Testis (tissue), 3 donors: ENCODE data around the gene SH3GL3. TPM values are rescaled to one million over a fixed set of nuclear protein-coding genes. Genes with fewer than 3 reads are reported as not detected.

Source experiments
- DNase-seq: peaks from one replicate; pipeline ENCODE4 v3.0.0-alpha.2; 2019
- H3K27ac ChIP-seq, 2 donors: fragments of 200-600 bp; sonication (generic); one replicate each; pipeline ENCODE4 v1.5.1; 2019
- H3K27me3 ChIP-seq: fragments of 200-600 bp; sonication (generic); one replicate; pipeline ENCODE4 v1.5.1; 2019
- H3K36me3 ChIP-seq: fragments of 200-600 bp; sonication (generic); one replicate; pipeline ENCODE4 v1.5.1; 2017; ENCODE audit warnings: low read depth; ENCODE audit errors: missing control alignments
- H3K4me1 ChIP-seq: fragments of 200-600 bp; sonication (generic); one replicate; pipeline ENCODE4 v1.5.1; 2019
- H3K4me3 ChIP-seq, 2 donors: fragments of 200-600 bp; sonication (generic); one replicate each; pipeline ENCODE4 v1.5.1; 2017 to 2019
- H3K9me3 ChIP-seq: fragments of 200-600 bp; sonication (generic); one replicate; pipeline ENCODE4 v1.5.1; 2017
- POLR2A ChIP-seq: fragments of 450-650 bp; IDR thresholded peaks from one replicate; pipeline ENCODE4 v1.6.1; 2017; ENCODE audit warnings: antibody characterized with exemption, mild to moderate bottlenecking, moderate library complexity
- WGBS, 2 donors: methylation state at CpG; one replicate each; pipeline ENCODE4 v1.1.5; 2018; 5-methylcytosine and 5-hydroxymethylcytosine counted together
- intact Hi-C: fragments of 100-400 bp; cut with DNase I; formaldehyde crosslinking; loops from one replicate; pipeline ENCODE4 v1.15.1; 2023; ENCODE audit warnings: low total_unique reads
- polyA plus RNA-seq: library from polyadenylated mRNA; stranded (reverse); fragments of 350-450 nt; fragmentation: Illumina TruSeq; extraction: RNeasy Lipid Tissue Mini Kit (QIAGEN cat#74804); gene quantifications from one replicate; pipeline ENCODE4 v1.2.3, GENCODE V29; 2014; ENCODE audit warnings: low read depth, low replicate concordance; ENCODE audit not compliant: insufficient read depth
- total RNA-seq, 2 donors: library from RNA; depleted of rRNA; stranded (reverse); fragments of >200 nt; gene quantifications; one replicate each; pipeline ENCODE4 v1.2.3, GENCODE V29; 2016
- TF ChIP-seq, protein P1 (sequence below), 3 experiments: fragments of 450-650 bp in 2 of 3; fragments of 200-600 bp in 1 of 3; sonication (generic) in 1 of 3; IDR thresholded peaks; one replicate each; pipeline ENCODE4 v1.5.1; 2016 to 2019; ENCODE audit warnings: antibody characterized with exemption in 3 of 3, mild to moderate bottlenecking in 2 of 3, moderate library complexity in 1 of 3

Gene SH3GL3
- total and polyA plus RNA-seq, 3 donors from 2014 or later, result 36.3 to 135 (median 112) TPM

GRCh38 chr15:83431521-83431920 is 15.6 kb upstream of the SH3GL3 start:
- intact Hi-C loops, result no loop called here
- H3K27me3 ChIP-seq, result no peaks in the 10 kb centered on the region
- no peaks in the 10 kb centered on the region for H3K36me3 ChIP-seq
- 32 to 58% methylated on average over 2 of the region's 2 CpGs for WGBS, 2 donors
- no peak overlapping the region for H3K4me3 ChIP-seq
- DNase-seq, result no peak
- H3K27ac ChIP-seq, result no peak overlapping the region
- H3K9me3 ChIP-seq, result no peaks in the 10 kb centered on the region
- H3K4me1 ChIP-seq, result no peaks in the 10 kb centered on the region
- TF ChIP-seq, protein P1, sequence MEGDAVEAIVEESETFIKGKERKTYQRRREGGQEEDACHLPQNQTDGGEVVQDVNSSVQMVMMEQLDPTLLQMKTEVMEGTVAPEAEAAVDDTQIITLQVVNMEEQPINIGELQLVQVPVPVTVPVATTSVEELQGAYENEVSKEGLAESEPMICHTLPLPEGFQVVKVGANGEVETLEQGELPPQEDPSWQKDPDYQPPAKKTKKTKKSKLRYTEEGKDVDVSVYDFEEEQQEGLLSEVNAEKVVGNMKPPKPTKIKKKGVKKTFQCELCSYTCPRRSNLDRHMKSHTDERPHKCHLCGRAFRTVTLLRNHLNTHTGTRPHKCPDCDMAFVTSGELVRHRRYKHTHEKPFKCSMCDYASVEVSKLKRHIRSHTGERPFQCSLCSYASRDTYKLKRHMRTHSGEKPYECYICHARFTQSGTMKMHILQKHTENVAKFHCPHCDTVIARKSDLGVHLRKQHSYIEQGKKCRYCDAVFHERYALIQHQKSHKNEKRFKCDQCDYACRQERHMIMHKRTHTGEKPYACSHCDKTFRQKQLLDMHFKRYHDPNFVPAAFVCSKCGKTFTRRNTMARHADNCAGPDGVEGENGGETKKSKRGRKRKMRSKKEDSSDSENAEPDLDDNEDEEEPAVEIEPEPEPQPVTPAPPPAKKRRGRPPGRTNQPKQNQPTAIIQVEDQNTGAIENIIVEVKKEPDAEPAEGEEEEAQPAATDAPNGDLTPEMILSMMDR (IDR thresholded peaks at IDR 0.05), result no peak
- TF ChIP-seq POLR2A, result no peak

GRCh38 chr15:83435202-83435601 is 11.9 kb upstream of the SH3GL3 start:
- intact Hi-C loops, result no loop called here
- Histone ChIP-seq H3K27ac (no peak overlapping the region), H3K4me1 (no peaks in the 10 kb centered on the region), H3K27me3 (no peaks in the 10 kb centered on the region), H3K4me3 (no peak overlapping the region), H3K9me3 (no peaks in the 10 kb centered on the region), H3K36me3 (no peaks in the 10 kb centered on the region)
- no peak for TF ChIP-seq POLR2A
- TF ChIP-seq, protein P1 (IDR thresholded peaks at IDR 0.05), result no peak
- 68 to 72% methylated on average over 8 of the region's 8 CpGs for WGBS, 2 donors
- no peak for DNase-seq

DNA sequence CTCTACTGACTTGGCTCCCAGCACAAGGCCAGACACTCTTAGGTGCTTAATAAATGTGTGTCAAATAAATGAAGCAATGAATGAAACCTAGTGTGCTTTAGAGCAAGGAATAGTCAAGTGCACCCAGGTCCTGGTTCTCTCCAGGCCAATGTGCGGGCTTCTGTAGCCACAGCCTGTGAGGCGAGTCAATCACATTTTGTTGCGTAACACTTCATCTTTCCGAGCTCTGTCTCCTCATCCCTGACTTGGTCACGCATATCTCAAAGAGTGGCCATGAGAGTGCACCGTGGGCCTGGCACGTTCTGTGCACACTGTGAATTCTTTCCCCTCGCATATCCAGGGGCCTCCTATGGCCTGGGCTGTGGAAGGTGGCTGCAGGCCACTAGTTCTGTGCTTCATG is 11.4 kb upstream of the SH3GL3 start:
- no peaks in the 10 kb centered on the region for H3K9me3 ChIP-seq
- TF ChIP-seq, protein P1 (IDR thresholded peaks at IDR 0.05), result no peak
- TF ChIP-seq POLR2A, result no peak
- H3K27me3 ChIP-seq, result no peaks in the 10 kb centered on the region
- WGBS, 2 donors, result 77 to 84% methylated on average over 8 of the region's 8 CpGs
- no peaks in the 10 kb centered on the region for H3K36me3 ChIP-seq
- intact Hi-C loops, result no loop called here
- no peak overlapping the region for H3K4me3 ChIP-seq
- no peaks in the 10 kb centered on the region for H3K4me1 ChIP-seq
- H3K27ac ChIP-seq, result no peak overlapping the region
- DNase-seq, result no peak

- Histone ChIP-seq H3K9me3 (no peaks in the 10 kb centered on the region), H3K4me1 (no peaks in the 10 kb centered on the region), H3K27ac (no peak overlapping the region), H3K4me3 (no peak overlapping the region), H3K27me3 (no peaks in the 10 kb centered on the region), H3K36me3 (no peaks in the 10 kb centered on the region)
- TF ChIP-seq, protein P1 (IDR thresholded peaks at IDR 0.05), result no peak
- no peak for TF ChIP-seq POLR2A
- intact Hi-C loops, result no loop called here
- WGBS, 2 donors, result 18 to 50% methylated on average over 6 of the region's 6 CpGs
- no peak for DNase-seq
These were observed 10.5 kb upstream of the SH3GL3 start for GRCh38 chr15:83436513-83437158.
